ENCODE results near the gene DPP6. TPM values are rescaled to one million over a fixed set of nuclear protein-coding genes. Genes with fewer than 3 reads are reported as not detected.

Gene DPP6
- total and polyA plus RNA-seq, 2 of the 8 experiments (the other 6 are each of a cell fraction or from before 2014, with no cell fraction given) = 4.7 to 6.8 TPM

- TF ChIP-seq, protein P1, sequence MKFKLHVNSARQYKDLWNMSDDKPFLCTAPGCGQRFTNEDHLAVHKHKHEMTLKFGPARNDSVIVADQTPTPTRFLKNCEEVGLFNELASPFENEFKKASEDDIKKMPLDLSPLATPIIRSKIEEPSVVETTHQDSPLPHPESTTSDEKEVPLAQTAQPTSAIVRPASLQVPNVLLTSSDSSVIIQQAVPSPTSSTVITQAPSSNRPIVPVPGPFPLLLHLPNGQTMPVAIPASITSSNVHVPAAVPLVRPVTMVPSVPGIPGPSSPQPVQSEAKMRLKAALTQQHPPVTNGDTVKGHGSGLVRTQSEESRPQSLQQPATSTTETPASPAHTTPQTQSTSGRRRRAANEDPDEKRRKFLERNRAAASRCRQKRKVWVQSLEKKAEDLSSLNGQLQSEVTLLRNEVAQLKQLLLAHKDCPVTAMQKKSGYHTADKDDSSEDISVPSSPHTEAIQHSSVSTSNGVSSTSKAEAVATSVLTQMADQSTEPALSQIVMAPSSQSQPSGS (IDR thresholded peaks at IDR 0.05; ENCODE audit: low read length) = no peak
- TF ChIP-seq GABPA (IDR thresholded peaks at IDR 0.05; ENCODE audit: borderline replicate concordance, insufficient read depth, low read length) (no peak), SIX5 (IDR thresholded peaks at IDR 0.05; ENCODE audit: low read depth, low read length) (no peak), SP2 (IDR thresholded peaks at IDR 0.05; ENCODE audit: low read length) (no peak)
Observed at GRCh38 chr7:154256150-154256549, 204.0 kb downstream of the DPP6 start (continued).
